Thyroid gland (tissue), 4 donors: ENCODE results near the gene HS6ST3.

Experiments used
- CTCF ChIP-seq, 6 experiments: fragments of 200-600 bp in 3 of 6; fragments of 450-650 bp in 3 of 6; sonication (generic) in 3 of 6; IDR thresholded peaks; one replicate each; pipeline ENCODE4 v1.5.1; 2016 to 2019; ENCODE audit warnings: antibody characterized with exemption in 6 of 6, mild to moderate bottlenecking in 2 of 6, inconsistent platforms in 1 of 6, moderate library complexity in 1 of 6
- POLR2A ChIP-seq, 2 donors: fragments of 450-650 bp; IDR thresholded peaks; one replicate each; pipeline ENCODE4 v1.6.1; 2017; ENCODE audit warnings: antibody characterized with exemption in 2 of 2, mild to moderate bottlenecking in 2 of 2, moderate library complexity in 1 of 2

- TF ChIP-seq POLR2A (IDR thresholded peaks at IDR 0.05) (no peak), CTCF (IDR thresholded peaks at IDR 0.05) (no peak)
These were observed 326.0 kb downstream of the HS6ST3 start for GRCh38 chr13:96415831-96416385.
